ENCODE data around the gene ZBP1.

- TF ChIP-seq EZH2 (IDR thresholded peaks at IDR 0.05) (no peak), POLR2AphosphoS5 (IDR thresholded peaks at IDR 0.05; ENCODE audit: borderline replicate concordance, low read depth, low read length) (no peak)
Measured at GRCh38 chr20:57583289-57584257, 36.7 kb downstream of the ZBP1 start.

All from SK-N-MC (cell line).